Measurements from ENCODE around the gene ARHGAP29.

Gene ARHGAP29

DNA sequence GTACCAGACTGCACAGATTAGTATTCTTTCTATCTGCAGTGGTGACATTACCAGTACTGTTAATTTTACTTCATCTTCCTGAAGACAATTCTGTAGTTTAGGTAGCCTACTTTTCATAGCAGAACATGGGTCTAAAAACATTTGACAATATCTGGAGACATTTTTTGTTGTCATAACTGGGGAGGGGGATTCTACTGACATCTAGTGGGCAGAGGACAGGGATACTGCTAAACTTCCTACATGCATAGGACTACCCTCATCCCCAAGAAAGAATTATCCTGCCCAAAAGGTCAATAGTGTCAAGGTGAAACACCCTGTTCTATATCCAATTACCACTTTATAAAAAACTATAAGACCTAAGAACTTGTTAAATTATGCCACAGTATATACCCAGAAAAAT, 3.4 kb upstream of the ARHGAP29 start:
- H3K4me2 ChIP-seq (ENCODE audit: low read depth, low read length), result no peak overlapping the region
- H3K27ac ChIP-seq (ENCODE audit: low read length), result no peak overlapping the region
- no peak overlapping the region for H3K4me3 ChIP-seq (ENCODE audit: low read length)
- H3F3A ChIP-seq (ENCODE audit: insufficient read depth, low read length), result no peaks in the 10 kb centered on the region
- no peaks in the 10 kb centered on the region for H3K9me2 ChIP-seq (replicated peaks; ENCODE audit: insufficient read depth, low read length)
- no peaks in the 10 kb centered on the region for H3K79me2 ChIP-seq (ENCODE audit: low read length)
- no peaks in the 10 kb centered on the region for H3K4me1 ChIP-seq (ENCODE audit: low read length)
- no peak for DNase-seq
- H3K9me3 ChIP-seq (replicated peaks; ENCODE audit: insufficient read depth, low read length), result no peaks in the 10 kb centered on the region
- no peak for TF ChIP-seq EZH2 (optimal IDR thresholded peaks at IDR 0.05; ENCODE audit: low read depth, low read length)
- no peak overlapping the region for H3K9ac ChIP-seq (ENCODE audit: low read length)
- H4K20me1 ChIP-seq (ENCODE audit: insufficient read depth, low read length), result no peaks in the 10 kb centered on the region
- H2AFZ ChIP-seq (ENCODE audit: low read length), result no peak overlapping the region
- H3K27me3 ChIP-seq (replicated peaks; ENCODE audit: insufficient read depth, low read length), result peaks cover 37% of the 10 kb centered on the region
- H3K36me3 ChIP-seq (replicated peaks; ENCODE audit: insufficient read depth, low read length), result no peaks in the 10 kb centered on the region

DNA sequence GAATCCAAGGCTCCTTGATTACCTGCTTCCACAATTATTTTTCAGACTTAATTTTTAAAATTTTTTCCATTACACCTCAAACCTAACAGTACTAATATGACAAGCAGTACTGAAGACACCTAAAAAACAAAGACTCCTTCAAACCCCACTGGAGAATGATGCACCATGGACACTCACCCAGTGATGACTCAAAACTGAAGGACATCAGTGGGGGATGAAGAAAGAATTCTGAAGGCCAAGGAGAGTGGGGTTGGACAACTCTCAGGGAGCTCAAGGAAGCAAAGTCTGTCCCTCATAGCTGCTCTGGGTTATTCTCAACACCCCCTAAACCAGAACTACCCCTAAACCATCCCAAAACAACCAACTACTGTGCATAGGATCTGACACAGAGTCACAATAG, 2.4 kb upstream of the ARHGAP29 start:
- Histone ChIP-seq H2AFZ (ENCODE audit: low read length) (no peak overlapping the region), H3K9ac (ENCODE audit: low read length) (no peak overlapping the region), H3K9me2 (replicated peaks; ENCODE audit: insufficient read depth, low read length) (no peaks in the 10 kb centered on the region), H3F3A (ENCODE audit: insufficient read depth, low read length) (no peaks in the 10 kb centered on the region), H3K79me2 (ENCODE audit: low read length) (no peaks in the 10 kb centered on the region), H3K27me3 (replicated peaks; ENCODE audit: insufficient read depth, low read length) (peaks cover 36% of the 10 kb centered on the region), H3K4me3 (ENCODE audit: low read length) (no peak overlapping the region), H3K4me1 (ENCODE audit: low read length) (no peaks in the 10 kb centered on the region), H3K27ac (ENCODE audit: low read length) (no peak overlapping the region), H4K20me1 (ENCODE audit: insufficient read depth, low read length) (no peaks in the 10 kb centered on the region), H3K9me3 (replicated peaks; ENCODE audit: insufficient read depth, low read length) (no peaks in the 10 kb centered on the region), H3K36me3 (replicated peaks; ENCODE audit: insufficient read depth, low read length) (no peaks in the 10 kb centered on the region), H3K4me2 (ENCODE audit: low read depth, low read length) (no peak overlapping the region)
- no peak for DNase-seq
- TF ChIP-seq EZH2 (optimal IDR thresholded peaks at IDR 0.05; ENCODE audit: low read depth, low read length) (no peak), EZH2phosphoT487 (IDR thresholded peaks at IDR 0.05; ENCODE audit: low read length) (no peak)
- TF ChIP-seq, protein P1, sequence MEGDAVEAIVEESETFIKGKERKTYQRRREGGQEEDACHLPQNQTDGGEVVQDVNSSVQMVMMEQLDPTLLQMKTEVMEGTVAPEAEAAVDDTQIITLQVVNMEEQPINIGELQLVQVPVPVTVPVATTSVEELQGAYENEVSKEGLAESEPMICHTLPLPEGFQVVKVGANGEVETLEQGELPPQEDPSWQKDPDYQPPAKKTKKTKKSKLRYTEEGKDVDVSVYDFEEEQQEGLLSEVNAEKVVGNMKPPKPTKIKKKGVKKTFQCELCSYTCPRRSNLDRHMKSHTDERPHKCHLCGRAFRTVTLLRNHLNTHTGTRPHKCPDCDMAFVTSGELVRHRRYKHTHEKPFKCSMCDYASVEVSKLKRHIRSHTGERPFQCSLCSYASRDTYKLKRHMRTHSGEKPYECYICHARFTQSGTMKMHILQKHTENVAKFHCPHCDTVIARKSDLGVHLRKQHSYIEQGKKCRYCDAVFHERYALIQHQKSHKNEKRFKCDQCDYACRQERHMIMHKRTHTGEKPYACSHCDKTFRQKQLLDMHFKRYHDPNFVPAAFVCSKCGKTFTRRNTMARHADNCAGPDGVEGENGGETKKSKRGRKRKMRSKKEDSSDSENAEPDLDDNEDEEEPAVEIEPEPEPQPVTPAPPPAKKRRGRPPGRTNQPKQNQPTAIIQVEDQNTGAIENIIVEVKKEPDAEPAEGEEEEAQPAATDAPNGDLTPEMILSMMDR (IDR thresholded peaks at IDR 0.05; ENCODE audit: low read length), result no peak

DNA sequence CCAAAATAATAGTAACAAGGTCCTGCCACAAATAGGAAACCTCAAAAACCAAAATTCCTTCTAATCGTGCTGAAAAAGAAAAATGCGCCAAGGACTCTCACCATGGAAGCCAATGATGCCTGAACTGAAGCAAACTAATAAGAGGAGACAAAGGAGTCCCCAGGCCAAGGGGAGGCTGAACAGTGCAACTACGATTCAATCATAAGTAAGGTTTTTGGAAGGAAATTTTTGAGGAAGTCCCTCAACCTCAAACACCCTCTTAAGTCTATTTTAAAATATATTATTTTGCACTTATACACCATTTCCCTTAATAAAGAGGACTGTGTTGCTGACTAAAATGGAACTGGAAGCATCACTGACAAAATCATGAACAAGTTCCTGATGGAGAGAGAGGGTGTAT, 1.7 kb upstream of the ARHGAP29 start:
- no peaks in the 10 kb centered on the region for H3F3A ChIP-seq (ENCODE audit: insufficient read depth, low read length)
- H2AFZ ChIP-seq (ENCODE audit: low read length), result no peak overlapping the region
- no peaks in the 10 kb centered on the region for H4K20me1 ChIP-seq (ENCODE audit: insufficient read depth, low read length)
- H3K9me2 ChIP-seq (replicated peaks; ENCODE audit: insufficient read depth, low read length), result no peaks in the 10 kb centered on the region
- no peaks in the 10 kb centered on the region for H3K4me1 ChIP-seq (ENCODE audit: low read length)
- H3K79me2 ChIP-seq (ENCODE audit: low read length), result no peaks in the 10 kb centered on the region
- no peak overlapping the region for H3K4me2 ChIP-seq (ENCODE audit: low read depth, low read length)
- H3K36me3 ChIP-seq (replicated peaks; ENCODE audit: insufficient read depth, low read length), result no peaks in the 10 kb centered on the region
- no peak overlapping the region for H3K9ac ChIP-seq (ENCODE audit: low read length)
- H3K9me3 ChIP-seq (replicated peaks; ENCODE audit: insufficient read depth, low read length), result no peaks in the 10 kb centered on the region
- peaks cover 35% of the 10 kb centered on the region for H3K27me3 ChIP-seq (replicated peaks; ENCODE audit: insufficient read depth, low read length)
- no peak overlapping the region for H3K27ac ChIP-seq (ENCODE audit: low read length)
- DNase-seq, result no peak
- H3K4me3 ChIP-seq (ENCODE audit: low read length), result no peak overlapping the region
- TF ChIP-seq, protein P1 (IDR thresholded peaks at IDR 0.05; ENCODE audit: low read length), result no peak
- TF ChIP-seq EZH2 (optimal IDR thresholded peaks at IDR 0.05; ENCODE audit: low read depth, low read length) (no peak), EZH2phosphoT487 (IDR thresholded peaks at IDR 0.05; ENCODE audit: low read length) (no peak)

DNA sequence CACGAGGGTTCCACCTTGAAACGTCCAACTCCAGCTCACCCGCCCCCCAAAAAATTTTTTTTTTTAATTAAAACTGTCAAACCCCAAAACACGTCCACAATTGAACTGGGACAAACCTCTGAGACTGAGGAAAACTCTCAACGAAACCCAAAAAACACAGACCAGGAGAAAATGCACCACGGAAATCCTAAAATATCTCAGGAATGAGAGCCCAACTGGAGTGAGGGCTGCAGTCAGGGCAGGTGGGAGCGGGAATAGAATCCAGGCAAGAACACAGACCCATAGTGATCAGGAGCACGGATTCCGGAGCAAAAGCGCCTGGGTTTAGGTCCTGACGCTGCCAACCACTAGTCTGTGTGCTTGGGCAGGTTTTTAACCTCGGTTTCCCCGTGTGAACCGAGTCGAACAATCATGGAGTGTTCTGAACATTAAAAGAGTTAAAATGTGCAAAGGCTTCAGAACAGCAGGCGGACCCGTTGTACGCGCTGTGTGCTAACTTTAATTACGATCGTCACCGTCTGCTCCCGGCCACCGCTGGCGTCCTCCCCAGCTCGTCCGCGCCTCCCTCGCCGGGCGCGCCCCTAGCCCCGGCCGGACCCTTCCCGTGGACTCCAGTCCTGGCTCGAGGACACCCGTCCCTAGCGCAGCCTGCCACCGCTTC, 624 bp downstream of the ARHGAP29 start:
- Histone ChIP-seq H3K4me1 (ENCODE audit: low read length) (no peaks in the 10 kb centered on the region), H3K4me3 (ENCODE audit: low read length) (peak overlapping the region; percentile 54), H3K9me2 (replicated peaks; ENCODE audit: insufficient read depth, low read length) (no peaks in the 10 kb centered on the region), H3F3A (ENCODE audit: insufficient read depth, low read length) (no peaks in the 10 kb centered on the region), H3K4me2 (ENCODE audit: low read depth, low read length) (peak overlapping the region; percentile 69), H4K20me1 (ENCODE audit: insufficient read depth, low read length) (no peaks in the 10 kb centered on the region), H3K27ac (ENCODE audit: low read length) (no peak overlapping the region), H3K79me2 (ENCODE audit: low read length) (no peaks in the 10 kb centered on the region), H3K36me3 (replicated peaks; ENCODE audit: insufficient read depth, low read length) (no peaks in the 10 kb centered on the region), H2AFZ (ENCODE audit: low read length) (peak overlapping the region; percentile 35; the same call in 1 of the 2 replicates), H3K27me3 (replicated peaks; ENCODE audit: insufficient read depth, low read length) (peaks cover 30% of the 10 kb centered on the region), H3K9me3 (replicated peaks; ENCODE audit: insufficient read depth, low read length) (no peaks in the 10 kb centered on the region), H3K9ac (ENCODE audit: low read length) (no peak overlapping the region)
- TF ChIP-seq, protein P1 (IDR thresholded peaks at IDR 0.05; ENCODE audit: low read length), result no peak; the same call in 1 of the 2 replicates
- no peak for TF ChIP-seq EZH2phosphoT487 (IDR thresholded peaks at IDR 0.05; ENCODE audit: low read length)
- peak; percentile 24 for DNase-seq

All from MM.1S (cell line).